LNCAP (cell line): ENCODE data around the gene SLC36A1.

Experiments used
- TF ChIP-seq, protein P1 (sequence below): fragments of 450-650 bp; IDR thresholded peaks from 2 replicates; pipeline ENCODE4 v1.5.1; 2017; ENCODE audit warnings: mild to moderate bottlenecking

Gene SLC36A1

GRCh38 chr5:151467576-151467975, 20.2 kb downstream of the SLC36A1 start:
- TF ChIP-seq, protein P1, sequence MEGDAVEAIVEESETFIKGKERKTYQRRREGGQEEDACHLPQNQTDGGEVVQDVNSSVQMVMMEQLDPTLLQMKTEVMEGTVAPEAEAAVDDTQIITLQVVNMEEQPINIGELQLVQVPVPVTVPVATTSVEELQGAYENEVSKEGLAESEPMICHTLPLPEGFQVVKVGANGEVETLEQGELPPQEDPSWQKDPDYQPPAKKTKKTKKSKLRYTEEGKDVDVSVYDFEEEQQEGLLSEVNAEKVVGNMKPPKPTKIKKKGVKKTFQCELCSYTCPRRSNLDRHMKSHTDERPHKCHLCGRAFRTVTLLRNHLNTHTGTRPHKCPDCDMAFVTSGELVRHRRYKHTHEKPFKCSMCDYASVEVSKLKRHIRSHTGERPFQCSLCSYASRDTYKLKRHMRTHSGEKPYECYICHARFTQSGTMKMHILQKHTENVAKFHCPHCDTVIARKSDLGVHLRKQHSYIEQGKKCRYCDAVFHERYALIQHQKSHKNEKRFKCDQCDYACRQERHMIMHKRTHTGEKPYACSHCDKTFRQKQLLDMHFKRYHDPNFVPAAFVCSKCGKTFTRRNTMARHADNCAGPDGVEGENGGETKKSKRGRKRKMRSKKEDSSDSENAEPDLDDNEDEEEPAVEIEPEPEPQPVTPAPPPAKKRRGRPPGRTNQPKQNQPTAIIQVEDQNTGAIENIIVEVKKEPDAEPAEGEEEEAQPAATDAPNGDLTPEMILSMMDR: no peak

DNA sequence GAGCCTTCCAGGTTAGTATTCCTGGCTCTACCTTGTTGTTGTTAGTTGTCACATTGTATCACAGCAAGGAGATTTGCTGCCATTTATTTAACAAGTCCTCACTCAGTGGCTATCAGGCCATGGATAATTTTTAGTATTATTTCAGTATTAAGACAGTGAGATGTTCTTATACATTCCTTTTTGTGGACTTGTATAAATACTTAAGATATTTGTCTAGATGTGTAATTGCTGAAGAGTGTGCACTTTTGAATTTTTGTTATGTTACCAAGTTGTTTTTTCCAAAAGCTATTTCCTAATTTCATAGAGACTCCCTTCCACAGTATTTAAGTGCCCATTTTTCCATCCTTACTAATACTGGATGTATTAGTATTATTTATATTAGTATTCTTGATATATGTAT, 22.0 kb downstream of the SLC36A1 start:
- TF ChIP-seq, protein P1: no peak

GRCh38 chr5:151469992-151470391, 22.6 kb downstream of the SLC36A1 start:
- TF ChIP-seq, protein P1: no peak

- TF ChIP-seq, protein P1: no peak
Measured at GRCh38 chr5:151470439-151470838, 23.0 kb downstream of the SLC36A1 start.

DNA sequence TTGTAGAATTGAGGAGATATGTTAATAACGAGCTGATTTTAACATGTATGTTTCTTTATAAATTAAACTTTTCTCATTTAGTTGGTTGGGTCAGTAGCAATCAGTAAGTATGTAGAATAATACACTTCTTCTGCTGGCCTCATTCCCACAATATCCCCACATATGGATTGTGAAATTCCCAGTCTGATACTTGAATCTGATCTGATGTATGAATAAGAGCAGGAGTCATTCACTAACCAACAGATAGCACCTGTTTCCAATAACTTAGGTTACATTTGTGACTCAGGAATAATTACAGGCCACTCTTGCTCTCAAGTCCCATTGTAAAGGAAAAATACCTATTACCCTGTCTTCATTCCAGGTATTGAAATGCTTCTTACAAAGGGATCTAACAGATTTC, 23.9 kb downstream of the SLC36A1 start:
- TF ChIP-seq, protein P1: no peak

DNA sequence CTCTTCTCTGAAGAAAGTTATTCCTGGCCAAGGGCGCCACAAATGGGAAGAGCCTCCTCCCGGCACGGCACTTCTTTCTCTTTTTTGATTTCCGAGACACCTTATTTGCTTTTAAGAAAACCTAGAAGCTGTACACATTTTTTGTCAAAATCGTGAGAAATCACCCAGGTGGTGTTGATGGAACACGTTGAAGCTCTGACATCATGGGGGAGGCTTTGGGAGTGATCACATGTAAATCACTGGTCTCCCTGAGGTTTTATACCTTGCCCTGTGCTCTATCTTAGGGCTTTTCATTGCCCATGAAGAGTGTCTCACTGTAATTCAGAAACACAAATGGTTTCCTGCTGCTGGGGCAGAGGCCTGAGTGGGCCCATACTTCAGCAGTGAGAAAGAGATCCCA, 27.4 kb downstream of the SLC36A1 start:
- TF ChIP-seq, protein P1: no peak

GRCh38 chr5:151475388-151475787, 28.0 kb downstream of the SLC36A1 start:
- TF ChIP-seq, protein P1: no peak

- TF ChIP-seq, protein P1: no peak
Measured at GRCh38 chr5:151476016-151476415, 28.6 kb downstream of the SLC36A1 start.
